ENCODE results near the gene KRT39. TPM values are rescaled to one million over a fixed set of nuclear protein-coding genes. Genes with fewer than 3 reads are reported as not detected.
"Not testable (repeated sequence)": the region's sequence is repeated elsewhere in the genome, so short reads cannot be mapped to it uniquely, and the experiment has no call there.

KRT39 gene
- total RNA-seq, 4 donors from 2014 or later = not detected

- no peak for TF ChIP-seq CTCF (IDR thresholded peaks at IDR 0.05; ENCODE audit: low read depth)
These were observed 42.6 kb upstream of the KRT39 start for GRCh38 chr17:41009301-41009760.

GRCh38 chr17:41008811-41009210 lies 42.1 kb upstream of the KRT39 start, which contains the start of gene KRTAP3-1:
Gene KRTAP3-1, minus strand, starts transcription at chr17:41009128. Its CDS starts 54 bp downstream, at chr17:41009074.
- TF ChIP-seq CTCF (IDR thresholded peaks at IDR 0.05; ENCODE audit: low read depth) = no peak

DNA sequence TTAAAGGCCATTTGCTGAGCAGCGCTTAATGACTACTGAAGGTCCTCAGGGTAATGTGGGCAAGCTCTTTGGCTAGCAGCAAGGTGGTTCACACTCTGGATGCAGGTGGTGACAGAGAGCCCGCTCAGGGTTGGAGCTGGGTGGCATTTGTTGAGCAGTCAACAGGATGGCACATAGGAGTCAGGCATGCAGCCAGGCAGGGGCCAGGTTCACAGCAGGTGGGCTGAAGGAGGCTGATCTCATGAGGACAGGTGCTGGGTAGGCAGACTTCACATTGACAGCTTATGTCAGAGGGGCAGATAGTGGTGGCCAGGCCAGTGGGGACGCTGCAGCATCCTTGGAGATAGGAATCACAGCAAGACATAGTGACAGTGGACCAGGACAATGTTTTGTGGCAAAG lies 37.6 kb upstream of the KRT39 start:
- TF ChIP-seq CTCF (IDR thresholded peaks at IDR 0.05; ENCODE audit: low read depth) = no peak

DNA sequence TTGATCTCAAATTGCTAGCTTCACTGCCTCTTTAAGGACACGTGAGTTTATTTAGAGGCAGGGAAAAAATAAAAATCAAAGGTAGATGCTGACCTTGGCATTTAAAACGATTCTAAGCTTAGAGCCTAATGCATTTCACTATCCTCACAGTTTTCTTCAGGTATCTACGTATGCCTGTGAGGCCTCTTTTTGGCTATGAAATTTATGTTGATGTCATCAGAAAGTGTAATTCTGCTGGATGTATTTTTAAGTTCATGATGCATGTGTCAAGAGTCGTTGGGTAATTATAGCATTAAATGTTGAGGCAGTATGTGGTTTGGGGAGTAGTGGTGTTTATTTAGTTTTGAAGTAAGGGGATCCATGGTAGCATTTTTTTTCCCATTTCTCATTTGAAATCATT lies 37.2 kb upstream of the KRT39 start:
- no peak for TF ChIP-seq CTCF (IDR thresholded peaks at IDR 0.05; ENCODE audit: low read depth)

- no peak for TF ChIP-seq CTCF (IDR thresholded peaks at IDR 0.05; ENCODE audit: low read depth)
These were observed 36.1 kb upstream of the KRT39 start for GRCh38 chr17:41002814-41003213.

DNA sequence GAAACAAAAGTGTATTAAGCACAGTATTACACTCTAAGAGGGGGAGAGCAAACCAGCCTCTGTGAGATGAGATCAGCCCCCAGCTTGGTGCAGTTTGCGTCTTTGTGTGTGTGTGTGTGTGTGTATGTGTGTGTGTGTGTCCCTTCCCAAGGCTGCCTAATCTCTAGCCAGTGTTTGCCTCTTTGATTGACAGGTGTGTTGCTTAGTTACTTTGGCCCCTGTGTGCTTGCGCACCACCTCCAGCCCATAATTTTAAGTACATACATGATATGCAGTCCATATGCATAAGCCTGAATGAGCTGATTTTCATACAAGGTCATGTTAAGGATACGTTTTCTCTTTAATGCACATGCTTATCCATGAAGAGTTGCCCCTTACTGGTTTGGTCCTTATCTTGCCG lies 35.0 kb upstream of the KRT39 start:
- no peak for TF ChIP-seq CTCF (IDR thresholded peaks at IDR 0.05; ENCODE audit: low read depth)

DNA sequence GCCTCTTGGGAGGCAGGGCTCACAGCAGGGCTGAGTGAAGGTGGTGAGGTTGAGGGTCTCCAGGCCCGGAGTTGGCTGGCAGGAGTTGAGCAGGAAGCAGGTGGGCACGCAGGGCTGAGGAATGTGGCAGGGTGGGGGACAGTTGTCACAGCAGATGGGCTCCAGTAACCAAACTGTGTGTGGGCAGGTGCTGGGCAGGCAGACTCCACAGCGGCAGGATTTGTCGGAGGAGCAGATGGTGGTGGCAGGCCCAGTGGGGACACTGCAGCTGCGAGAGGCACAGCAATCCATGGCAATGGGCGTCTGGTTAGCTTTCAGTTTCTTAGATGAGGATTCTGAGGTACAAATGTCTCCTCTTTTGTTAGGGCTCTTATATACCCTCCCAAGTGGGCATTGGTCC lies 32.8 kb upstream of the KRT39 start, which contains the start of gene KRTAP3-2:
Gene KRTAP3-2, minus strand, starts transcription at position 344 of the 400 bp plus-strand sequence. Its CDS starts 53 bp downstream, at position 291.
- not testable (repeated sequence) for TF ChIP-seq CTCF (IDR thresholded peaks at IDR 0.05; ENCODE audit: low read depth)

Measured in subcutaneous adipose tissue (tissue), 4 donors.